PC-9 (cell line): ENCODE data around the gene LPCAT2. TPM values are rescaled to one million over a fixed set of nuclear protein-coding genes. Genes with fewer than 3 reads are reported as not detected.

ENCODE experiments used
- BruUV-seq: library from RNA; stranded (reverse); fragments of 400-500 nt; replicated peaks from 2 replicates; lab custom pipeline; 2021; lab: Mats Ljungman, UMichigan
- CTCF ChIA-PET: fragments of 300-600 bp; sonication (Branson Sonifier 250); formaldehyde crosslinking; loops from one replicate; lab custom pipeline; 2022; ENCODE audit warnings: antibody characterized with exemption; lab: Charles Lee
- POLR2A ChIA-PET: fragments of 300-600 bp; sonication (Branson Sonifier 250); formaldehyde crosslinking; loops from one replicate; lab custom pipeline; 2022; ENCODE audit warnings: antibody characterized with exemption; ENCODE audit not compliant: unreplicated experiment; lab: Charles Lee
- DNase-seq, 2 experiments: peaks; one replicate each; pipeline versions ENCODE4 v3.0.0 to v3.0.0-alpha.2; 2015 to 2022; ENCODE audit warnings: mixed read lengths in 1 of 2
- H2AFZ ChIP-seq: fragments of 200-600 bp; sonication (generic); 2 replicates; pipeline ENCODE4 v1.8.1; 2017; ENCODE audit warnings: antibody characterized with exemption
- H3F3A ChIP-seq: fragments of 200-600 bp; sonication (generic); 2 replicates; pipeline ENCODE4 v1.8.1; 2017; ENCODE audit warnings: antibody characterized with exemption, mild to moderate bottlenecking, low read depth; ENCODE audit not compliant: insufficient read depth
- H3K27ac ChIP-seq: fragments of 200-600 bp; sonication (generic); 2 replicates; pipeline ENCODE4 v1.6.1; 2016; ENCODE audit warnings: mixed run types
- H3K27me3 ChIP-seq: fragments of 200-600 bp; sonication (generic); 2 replicates; pipeline ENCODE4 v1.6.1; 2016; ENCODE audit warnings: low read depth, mixed run types; ENCODE audit not compliant: insufficient read depth
- H3K36me3 ChIP-seq: fragments of 200-600 bp; sonication (generic); 2 replicates; pipeline ENCODE4 v1.6.1; 2016; ENCODE audit warnings: low read depth, mixed run types
- H3K4me1 ChIP-seq: fragments of 200-600 bp; sonication (generic); replicated peaks from 2 replicates; pipeline ENCODE4 v1.6.1; 2016; ENCODE audit warnings: mixed run types; ENCODE audit not compliant: insufficient read depth
- H3K4me2 ChIP-seq: fragments of 200-600 bp; sonication (generic); 2 replicates; pipeline ENCODE4 v1.6.1; 2017; ENCODE audit warnings: mixed run types
- H3K4me3 ChIP-seq: fragments of 200-600 bp; sonication (generic); 2 replicates; pipeline ENCODE4 v1.6.1; 2016; ENCODE audit warnings: mixed run types
- H3K79me2 ChIP-seq: fragments of 200-600 bp; sonication (generic); 2 replicates; pipeline ENCODE4 v1.6.1; 2017; ENCODE audit warnings: low read depth, mixed run types
- H3K9me2 ChIP-seq: fragments of 200-600 bp; sonication (generic); 2 replicates; pipeline ENCODE4 v1.8.1; 2017; ENCODE audit warnings: mild to moderate bottlenecking; ENCODE audit not compliant: insufficient read depth
- H3K9me3 ChIP-seq: fragments of 200-600 bp; sonication (generic); 2 replicates; pipeline ENCODE4 v1.8.1; 2016; ENCODE audit warnings: low read depth; ENCODE audit not compliant: insufficient read depth
- H4K20me1 ChIP-seq: fragments of 200-600 bp; sonication (generic); 2 replicates; pipeline ENCODE4 v1.8.1; 2017; ENCODE audit not compliant: insufficient read depth
- EZH2 ChIP-seq: fragments of 200-600 bp; sonication (generic); IDR thresholded peaks from 2 replicates; pipeline ENCODE4 v1.8.0; 2017; ENCODE audit warnings: antibody characterized with exemption, low read depth
- intact Hi-C: fragments of 100-400 bp; cut with micrococcal nuclease; formaldehyde crosslinking; loops from one replicate; pipeline ENCODE4 v1.10.0; 2022; ENCODE audit not compliant: unreplicated experiment
- total RNA-seq: library from RNA; stranded (reverse); gene quantifications from 2 replicates; pipeline ENCODE4 v1.2.3, GENCODE V29; 2021
- TF ChIP-seq, protein P1 (sequence below): fragments of 200-600 bp; sonication (generic); conservative IDR thresholded peaks from 2 replicates; pipeline ENCODE4 v1.6.1; 2017; ENCODE audit warnings: mixed run types, antibody characterized with exemption, mild to moderate bottlenecking, moderate library complexity

LPCAT2 gene
- total RNA-seq, 1 experiment from 2014 or later = 87.7 TPM

DNA sequence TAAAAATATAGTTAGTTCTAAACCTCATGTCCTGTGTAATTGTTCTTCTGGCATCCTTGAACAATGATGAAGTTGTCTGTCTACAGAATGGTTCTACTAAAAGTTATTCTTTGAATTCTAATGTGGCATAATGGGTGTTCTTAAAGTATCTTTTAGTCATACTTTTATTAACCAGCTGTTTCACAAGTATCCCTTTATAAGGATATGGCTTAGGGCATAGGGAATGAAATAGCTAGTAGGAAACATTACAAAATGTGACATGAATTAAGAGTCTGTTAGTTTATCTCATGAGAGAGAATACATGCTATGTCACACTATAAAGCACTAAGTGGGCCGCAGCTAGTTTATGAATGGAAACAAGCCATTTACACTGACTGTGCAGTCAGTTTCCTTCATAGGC lies 31.3 kb downstream of the LPCAT2 start:
- H3K4me1 ChIP-seq = peaks cover 10% of the 10 kb centered on the region; the same call in 1 of the 2 replicates
- H3K36me3 ChIP-seq = 0 out of 2 replicates have a peak, but pooled peaks cover under 1% of the 10 kb centered on the region
- no peaks in the 10 kb centered on the region for H3K79me2 ChIP-seq
- no peaks in the 10 kb centered on the region for H3K9me3 ChIP-seq
- H3F3A ChIP-seq = peaks cover 7% of the 10 kb centered on the region; the same call in 1 of the 2 replicates
- H4K20me1 ChIP-seq = no peaks in the 10 kb centered on the region
- H3K27ac ChIP-seq = no peak overlapping the region
- H3K27me3 ChIP-seq = no peaks in the 10 kb centered on the region
- no TSS peak for BruUV-seq
- no peaks in the 10 kb centered on the region for H3K9me2 ChIP-seq
- H2AFZ ChIP-seq = no peak overlapping the region
- H3K4me2 ChIP-seq = no peak overlapping the region
- no peak overlapping the region for H3K4me3 ChIP-seq
- intact Hi-C loops = no loop called here
- DNase-seq = no peak
- CTCF ChIA-PET = no interaction called here
- POLR2A ChIA-PET = interaction anchor here (0.6 kb wide), 1 partner anchor 24 kb away, joined by 4 read pairs; no protein-coding TSS in a partner anchor
- no peak for TF ChIP-seq EZH2
- TF ChIP-seq, protein P1, sequence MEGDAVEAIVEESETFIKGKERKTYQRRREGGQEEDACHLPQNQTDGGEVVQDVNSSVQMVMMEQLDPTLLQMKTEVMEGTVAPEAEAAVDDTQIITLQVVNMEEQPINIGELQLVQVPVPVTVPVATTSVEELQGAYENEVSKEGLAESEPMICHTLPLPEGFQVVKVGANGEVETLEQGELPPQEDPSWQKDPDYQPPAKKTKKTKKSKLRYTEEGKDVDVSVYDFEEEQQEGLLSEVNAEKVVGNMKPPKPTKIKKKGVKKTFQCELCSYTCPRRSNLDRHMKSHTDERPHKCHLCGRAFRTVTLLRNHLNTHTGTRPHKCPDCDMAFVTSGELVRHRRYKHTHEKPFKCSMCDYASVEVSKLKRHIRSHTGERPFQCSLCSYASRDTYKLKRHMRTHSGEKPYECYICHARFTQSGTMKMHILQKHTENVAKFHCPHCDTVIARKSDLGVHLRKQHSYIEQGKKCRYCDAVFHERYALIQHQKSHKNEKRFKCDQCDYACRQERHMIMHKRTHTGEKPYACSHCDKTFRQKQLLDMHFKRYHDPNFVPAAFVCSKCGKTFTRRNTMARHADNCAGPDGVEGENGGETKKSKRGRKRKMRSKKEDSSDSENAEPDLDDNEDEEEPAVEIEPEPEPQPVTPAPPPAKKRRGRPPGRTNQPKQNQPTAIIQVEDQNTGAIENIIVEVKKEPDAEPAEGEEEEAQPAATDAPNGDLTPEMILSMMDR = no peak

DNA sequence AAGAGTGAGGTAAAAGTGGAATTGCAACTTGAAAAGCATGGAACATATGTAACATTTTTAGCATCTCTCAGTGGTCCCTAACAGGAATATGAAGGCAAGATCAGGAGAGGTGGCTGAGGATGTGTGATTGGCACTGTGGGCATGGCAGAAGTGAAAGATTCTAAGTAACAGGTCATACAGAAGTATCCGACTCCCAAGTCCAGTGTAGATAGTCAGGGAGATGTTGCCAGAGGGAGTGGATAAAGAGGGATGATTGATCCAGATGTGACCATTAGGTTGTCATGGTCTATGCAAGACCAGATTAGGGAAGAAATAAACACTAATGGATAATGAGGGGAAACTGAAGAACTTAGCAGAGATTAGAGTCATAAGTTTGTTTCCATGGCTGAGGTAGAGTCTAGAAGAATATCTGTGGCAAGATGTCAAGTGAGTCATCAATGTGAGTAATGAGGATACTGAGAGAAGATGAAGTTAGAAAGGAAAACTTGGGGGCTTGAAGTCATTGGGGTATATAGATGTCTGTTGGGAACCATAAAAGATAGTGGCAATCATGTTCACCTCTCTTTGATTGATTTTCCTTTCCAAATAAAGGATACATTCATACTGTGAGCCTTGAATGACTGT lies 33.7 kb downstream of the LPCAT2 start:
- Histone ChIP-seq H3K27ac (0 out of 2 replicates have a peak overlapping the region, but pooled peaks have one; percentile 1), H3K4me1 (peaks cover 10% of the 10 kb centered on the region; the same call in 1 of the 2 replicates), H3K4me3 (no peak overlapping the region), H3K36me3 (0 out of 2 replicates have a peak, but pooled peaks cover 3% of the 10 kb centered on the region), H4K20me1 (no peaks in the 10 kb centered on the region), H2AFZ (no peak overlapping the region), H3K4me2 (peak overlapping the region; percentile 1; the same call in 1 of the 2 replicates), H3K79me2 (no peaks in the 10 kb centered on the region), H3K27me3 (no peaks in the 10 kb centered on the region), H3K9me3 (no peaks in the 10 kb centered on the region), H3K9me2 (no peaks in the 10 kb centered on the region), H3F3A (peaks cover 7% of the 10 kb centered on the region; the same call in 1 of the 2 replicates)
- BruUV-seq = no TSS peak
- ChIA-PET POLR2A (no interaction called here), CTCF (no interaction called here)
- DNase-seq = no peak
- TF ChIP-seq EZH2 = no peak
- TF ChIP-seq, protein P1 = no peak
- intact Hi-C loops = loop anchor here (1.0 to 2.0 kb wide), 4 partner anchors 48 to 161 kb away; no protein-coding TSS in a partner anchor

DNA sequence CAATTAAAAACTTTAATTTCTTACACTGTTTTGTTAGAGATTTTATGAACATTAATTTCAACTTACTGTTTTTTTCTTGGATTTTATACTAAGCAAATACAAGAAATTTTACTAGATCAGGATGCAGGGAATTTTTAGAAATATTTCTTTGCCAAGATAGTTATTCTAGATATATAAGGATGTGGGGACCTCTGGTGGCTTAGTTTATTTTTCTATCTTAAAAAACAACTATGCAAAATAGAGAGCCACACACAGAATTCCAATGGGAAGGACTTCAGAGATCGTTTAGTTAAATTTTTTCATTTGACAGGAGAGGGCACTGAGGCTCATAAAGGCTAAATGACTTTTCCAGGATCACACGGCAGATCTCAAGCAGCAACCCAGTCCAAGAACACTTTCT lies 34.6 kb downstream of the LPCAT2 start:
- Histone ChIP-seq H3K27me3 (no peaks in the 10 kb centered on the region), H3K9me2 (no peaks in the 10 kb centered on the region), H3K4me2 (no peak overlapping the region), H3K4me1 (peaks cover 10% of the 10 kb centered on the region; the same call in 1 of the 2 replicates), H3K79me2 (no peaks in the 10 kb centered on the region), H3K4me3 (no peak overlapping the region), H2AFZ (no peak overlapping the region), H4K20me1 (no peaks in the 10 kb centered on the region), H3K27ac (no peak overlapping the region), H3K36me3 (0 out of 2 replicates have a peak, but pooled peaks cover 3% of the 10 kb centered on the region), H3F3A (peaks cover 7% of the 10 kb centered on the region; the same call in 1 of the 2 replicates), H3K9me3 (no peaks in the 10 kb centered on the region)
- CTCF ChIA-PET = interaction anchor here (2.1 kb wide), 1 partner anchor 79 kb away, joined by 8 read pairs; no protein-coding TSS in a partner anchor
- TF ChIP-seq EZH2 = no peak
- TF ChIP-seq, protein P1 = peak; percentile 74
- peak in 1 of 2 experiments; percentile 47 for DNase-seq
- BruUV-seq = no TSS peak
- POLR2A ChIA-PET = no interaction called here
- intact Hi-C loops = loop anchor here (1.0 to 2.0 kb wide), 2 partner anchors 49 to 78 kb away; no protein-coding TSS in a partner anchor
